ENCODE results near the gene GLIS2.

DNA sequence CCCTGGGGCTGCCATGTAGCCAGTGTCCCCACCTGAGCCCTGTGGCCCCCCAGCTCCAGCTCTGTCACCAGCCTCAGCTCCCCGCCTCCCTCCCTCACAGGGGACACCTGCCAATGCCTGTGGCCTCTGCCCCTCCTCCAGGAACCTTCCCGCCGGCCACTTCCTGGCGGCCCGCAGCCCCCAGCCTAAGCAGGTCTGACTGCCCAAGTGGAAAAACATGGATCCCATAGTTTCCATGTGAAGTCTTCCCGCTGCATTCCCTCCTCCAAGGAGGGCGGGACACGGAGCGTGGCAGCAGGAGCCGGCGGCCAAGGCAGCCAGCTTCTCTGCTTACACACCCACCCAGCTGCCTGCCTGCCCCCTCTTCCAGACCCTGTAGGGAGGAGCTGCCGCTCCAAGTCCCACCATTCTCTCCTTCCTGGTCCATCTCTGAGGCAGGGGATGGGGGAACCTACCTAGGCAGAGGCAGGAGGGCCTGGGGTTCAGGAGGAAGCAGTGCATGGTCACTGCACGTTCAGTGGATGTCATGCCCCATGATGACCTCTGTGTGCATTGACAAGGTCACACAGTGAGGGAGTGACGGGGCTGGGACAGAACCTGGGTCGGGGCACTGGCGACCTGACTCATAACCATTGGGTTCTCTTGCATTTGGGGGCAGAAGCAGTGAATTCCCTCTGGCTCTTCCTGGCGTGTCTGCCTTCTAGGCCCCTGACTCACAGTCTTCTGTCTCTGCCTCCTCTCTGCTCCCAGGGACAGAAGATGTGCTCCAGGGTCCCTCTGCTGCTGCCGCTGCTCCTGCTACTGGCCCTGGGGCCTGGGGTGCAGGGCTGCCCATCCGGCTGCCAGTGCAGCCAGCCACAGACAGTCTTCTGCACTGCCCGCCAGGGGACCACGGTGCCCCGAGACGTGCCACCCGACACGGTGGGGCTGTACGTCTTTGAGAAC lies 64.5 kb downstream of the GLIS2 start:
- TF ChIP-seq POLR2A (IDR thresholded peaks at IDR 0.05; ENCODE audit: low read length) = no peak
- TF ChIP-seq CHD2 (IDR thresholded peaks at IDR 0.05; ENCODE audit: low read length, partially characterized antibody) = no peak
- TF ChIP-seq, protein P1, sequence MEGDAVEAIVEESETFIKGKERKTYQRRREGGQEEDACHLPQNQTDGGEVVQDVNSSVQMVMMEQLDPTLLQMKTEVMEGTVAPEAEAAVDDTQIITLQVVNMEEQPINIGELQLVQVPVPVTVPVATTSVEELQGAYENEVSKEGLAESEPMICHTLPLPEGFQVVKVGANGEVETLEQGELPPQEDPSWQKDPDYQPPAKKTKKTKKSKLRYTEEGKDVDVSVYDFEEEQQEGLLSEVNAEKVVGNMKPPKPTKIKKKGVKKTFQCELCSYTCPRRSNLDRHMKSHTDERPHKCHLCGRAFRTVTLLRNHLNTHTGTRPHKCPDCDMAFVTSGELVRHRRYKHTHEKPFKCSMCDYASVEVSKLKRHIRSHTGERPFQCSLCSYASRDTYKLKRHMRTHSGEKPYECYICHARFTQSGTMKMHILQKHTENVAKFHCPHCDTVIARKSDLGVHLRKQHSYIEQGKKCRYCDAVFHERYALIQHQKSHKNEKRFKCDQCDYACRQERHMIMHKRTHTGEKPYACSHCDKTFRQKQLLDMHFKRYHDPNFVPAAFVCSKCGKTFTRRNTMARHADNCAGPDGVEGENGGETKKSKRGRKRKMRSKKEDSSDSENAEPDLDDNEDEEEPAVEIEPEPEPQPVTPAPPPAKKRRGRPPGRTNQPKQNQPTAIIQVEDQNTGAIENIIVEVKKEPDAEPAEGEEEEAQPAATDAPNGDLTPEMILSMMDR (IDR thresholded peaks at IDR 0.05) = no peak
- no peak for TF ChIP-seq RCOR1 (IDR thresholded peaks at IDR 0.05; ENCODE audit: low read depth, low read length)
- no peak for TF ChIP-seq HEYL (CRISPR knock-in tag; IDR thresholded peaks at IDR 0.05)

All from A549 (cell line).